GM18508 (cell line): ENCODE measurements around the gene TNFRSF6B.

Experiments used
- ATAC-seq: cut with Tn5 transposase; IDR thresholded peaks from one replicate; pipeline ENCODE4 v1.9.1; 2021; ENCODE audit warnings: moderate number of reproducible peaks; ENCODE audit not compliant: insufficient read depth, unreplicated experiment

The TNFRSF6B gene

DNA sequence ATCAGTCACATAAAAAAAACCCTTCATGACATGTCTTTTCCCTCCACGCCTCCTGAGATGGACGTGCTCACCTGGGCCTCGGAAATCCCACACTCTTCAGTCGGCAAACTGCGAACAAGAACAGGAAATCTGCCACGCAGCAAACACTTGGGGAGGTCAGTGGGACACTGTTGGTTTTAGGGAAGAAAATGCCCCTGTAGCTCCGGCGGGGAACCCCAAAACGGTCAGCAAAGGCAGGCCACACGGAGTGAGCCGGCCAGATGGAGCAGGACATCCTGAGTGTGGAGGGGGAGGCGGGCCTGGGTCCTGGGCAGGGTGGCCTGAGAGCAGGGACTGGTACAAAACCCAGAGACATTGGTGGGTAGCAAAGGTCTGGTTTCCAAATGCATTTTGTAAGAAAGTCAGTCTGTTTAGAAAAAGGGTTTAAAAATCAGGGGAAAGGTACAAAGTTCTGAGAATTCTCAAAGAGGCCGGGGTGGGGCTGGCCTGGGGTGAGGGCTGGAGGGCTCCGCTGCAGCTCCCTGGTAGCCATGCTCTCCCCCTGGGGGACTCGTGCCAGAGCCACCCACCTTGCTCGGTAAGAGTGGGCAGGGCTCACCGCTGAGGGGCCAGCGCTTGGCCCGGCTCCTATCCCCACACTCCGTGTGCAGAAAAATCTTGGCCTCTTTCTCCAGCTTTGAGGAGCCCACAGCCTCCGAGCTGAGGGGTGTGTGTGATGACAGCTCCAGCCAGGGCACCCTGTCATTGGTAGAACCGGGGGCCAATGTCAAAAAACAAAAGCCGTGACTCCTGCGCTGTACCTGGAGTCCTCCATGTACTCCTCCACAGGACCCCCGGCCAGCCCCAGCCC, 48.3 kb downstream of the TNFRSF6B start:
- ATAC-seq, result no peak

DNA sequence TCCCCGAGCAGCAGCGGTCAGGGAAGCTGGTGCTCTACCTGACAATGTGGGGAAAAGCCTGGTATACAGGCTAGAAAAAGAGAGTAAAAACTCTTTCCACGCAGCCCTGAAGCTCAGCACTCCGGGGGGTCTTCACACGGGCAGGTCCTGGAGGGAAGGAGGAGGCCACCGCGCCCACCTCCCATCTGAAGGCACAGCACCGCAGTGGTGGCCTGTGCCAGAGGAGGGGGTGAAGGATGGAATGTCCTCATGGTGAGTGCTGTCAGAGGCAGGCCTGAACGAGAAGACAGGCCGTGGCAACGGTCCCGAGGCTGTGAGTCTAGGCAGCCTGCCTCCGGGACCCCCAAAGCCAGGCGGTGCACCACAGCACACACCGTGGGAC, 49.0 kb downstream of the TNFRSF6B start:
- no peak for ATAC-seq

GRCh38 chr20:63745961-63746731, 49.7 kb downstream of the TNFRSF6B start:
- ATAC-seq, result no peak

DNA sequence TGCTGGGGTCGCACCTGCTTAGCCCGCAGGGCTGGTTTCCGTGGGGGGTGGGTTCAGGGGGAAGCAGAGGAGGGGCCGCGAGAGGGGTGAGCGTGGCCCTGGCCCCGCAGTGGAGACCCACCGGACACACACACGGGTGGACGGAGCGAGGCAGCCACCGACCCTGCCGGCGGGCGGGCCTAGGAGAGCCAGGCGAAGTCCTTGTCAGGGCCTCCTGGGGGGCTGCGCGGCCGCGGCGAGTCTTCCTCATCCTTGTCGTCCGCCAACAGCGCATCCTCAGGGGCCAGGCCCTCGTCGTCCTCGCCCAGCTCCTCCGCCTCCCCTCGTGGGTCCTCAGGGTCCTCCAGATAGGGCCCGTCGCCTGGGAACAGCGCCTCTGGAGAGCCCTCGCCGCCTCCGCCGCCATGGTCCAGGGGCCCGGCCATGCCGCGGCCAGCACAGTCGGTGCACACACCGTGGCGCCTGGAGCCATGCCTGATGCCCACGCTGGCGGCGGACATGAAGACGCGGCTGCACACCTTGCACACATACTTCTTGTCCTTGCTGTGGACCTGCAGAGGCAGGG, 50.4 kb downstream of the TNFRSF6B start:
- ATAC-seq, result no peak

- no peak for ATAC-seq
Measured at GRCh38 chr20:63747622-63748069, 51.2 kb downstream of the TNFRSF6B start.
